HepG2 (cell line): ENCODE data around the gene RAB29. TPM values are rescaled to one million over a fixed set of nuclear protein-coding genes. Genes with fewer than 3 reads are reported as not detected.

Experiments used
- AKAP8 ChIP-seq: sonication (generic); formaldehyde crosslinking; IDR thresholded peaks from 2 replicates; pipeline ENCODE4 v1.5.1; 2020; ENCODE audit warnings: mild to moderate bottlenecking, missing genetic modification reagents
- CAMTA2 ChIP-seq: sonication (generic); formaldehyde crosslinking; IDR thresholded peaks from 2 replicates; pipeline ENCODE4 v1.4.0; 2020; ENCODE audit warnings: mild to moderate bottlenecking, missing genetic modification reagents, borderline replicate concordance
- CENPX ChIP-seq: sonication (generic); formaldehyde crosslinking; IDR thresholded peaks from 2 replicates; pipeline ENCODE4 v1.9.0; 2021; ENCODE audit warnings: mild to moderate bottlenecking, missing genetic modification reagents, moderate library complexity
- HDAC2 ChIP-seq: sonication (generic); formaldehyde crosslinking; IDR thresholded peaks from 2 replicates; pipeline ENCODE4 v1.4.0; 2020; ENCODE audit warnings: missing genetic modification reagents
- PAX8 ChIP-seq: sonication (generic); formaldehyde crosslinking; IDR thresholded peaks from 2 replicates; pipeline ENCODE4 v1.8.0; 2022; ENCODE audit warnings: mild to moderate bottlenecking, missing genetic modification reagents, borderline replicate concordance
- RBM22 ChIP-seq: fragments of 200-400 bp; formaldehyde crosslinking; optimal IDR thresholded peaks from 2 replicates; pipeline ENCODE3; 2017; ENCODE audit warnings: mild to moderate bottlenecking, low read length, moderate library complexity
- ZBTB21 ChIP-seq: sonication (generic); formaldehyde crosslinking; IDR thresholded peaks from 2 replicates; pipeline ENCODE4 v1.4.0; 2020; ENCODE audit warnings: missing genetic modification reagents
- ZFYVE20 ChIP-seq: sonication (generic); formaldehyde crosslinking; IDR thresholded peaks from 2 replicates; pipeline ENCODE4 v1.8.0; 2023; ENCODE audit warnings: low read depth, mild to moderate bottlenecking, moderate library complexity, missing genetic modification reagents, borderline replicate concordance
- ZNF121 ChIP-seq: sonication (generic); formaldehyde crosslinking; IDR thresholded peaks from 2 replicates; pipeline ENCODE4 v1.5.0; 2020; ENCODE audit warnings: mild to moderate bottlenecking, missing genetic modification reagents
- ZNF431 ChIP-seq: sonication (generic); formaldehyde crosslinking; IDR thresholded peaks from 2 replicates; pipeline ENCODE4 v1.9.0; 2022; ENCODE audit warnings: missing genetic modification reagents, low read depth, mild to moderate bottlenecking, borderline replicate concordance
- ZNF775 ChIP-seq: sonication (generic); formaldehyde crosslinking; IDR thresholded peaks from 2 replicates; pipeline ENCODE4 v1.4.0; 2020; ENCODE audit warnings: missing genetic modification reagents, mild to moderate bottlenecking, moderate library complexity, borderline replicate concordance
- polyA plus RNA-seq, 8 experiments: library from polyadenylated mRNA; depleted of rRNA in 3 of 8; stranded (reverse) in 7 of 8; unstranded in 1 of 8; fragments of >200 nt; fragmentation: Illumina TruSeq in 4 of 8; extraction: Trizol in 4 of 8; gene quantifications; 2 replicates each; pipeline versions ENCODE4 v1.2.1 to v1.2.3, GENCODE V29; 2011 to 2016; ENCODE audit warnings: low read depth in 4 of 8, missing spikeins in 1 of 8, mixed read lengths in 1 of 8; ENCODE audit not compliant: insufficient read depth in 1 of 8
- total RNA-seq, 5 experiments: library from RNA; depleted of rRNA; stranded (reverse); fragments of >200 nt; fragmentation: Illumina TruSeq; extraction: Trizol; gene quantifications; 2 replicates each; pipeline ENCODE4 v1.2.3, GENCODE V29; 2016; ENCODE audit warnings: low read depth in 1 of 5
- TF ChIP-seq, protein P1 (sequence below): sonication (generic); formaldehyde crosslinking; IDR thresholded peaks from 2 replicates; pipeline ENCODE4 v1.5.0; 2020; ENCODE audit warnings: mild to moderate bottlenecking, missing genetic modification reagents, borderline replicate concordance
- TF ChIP-seq, protein P2 (sequence below): sonication (generic); formaldehyde crosslinking; IDR thresholded peaks from 2 replicates; pipeline ENCODE4 v1.8.0; 2022; ENCODE audit warnings: missing genetic modification reagents, mild to moderate bottlenecking, inconsistent platforms, borderline replicate concordance
- TF ChIP-seq, protein P3 (sequence below): IDR thresholded peaks from 2 replicates; pipeline ENCODE4 v1.6.1; 2016
- TF ChIP-seq, protein P4 (sequence below): sonication (generic); formaldehyde crosslinking; IDR thresholded peaks from 2 replicates; pipeline ENCODE4 v1.4.0; 2020; ENCODE audit warnings: mild to moderate bottlenecking, missing genetic modification reagents, borderline replicate concordance

Gene RAB29
- total and polyA plus RNA-seq, 2 of the 13 experiments (the other 11 are each of a cell fraction or from before 2014, with no cell fraction given): 8.7 to 10.1 TPM

DNA sequence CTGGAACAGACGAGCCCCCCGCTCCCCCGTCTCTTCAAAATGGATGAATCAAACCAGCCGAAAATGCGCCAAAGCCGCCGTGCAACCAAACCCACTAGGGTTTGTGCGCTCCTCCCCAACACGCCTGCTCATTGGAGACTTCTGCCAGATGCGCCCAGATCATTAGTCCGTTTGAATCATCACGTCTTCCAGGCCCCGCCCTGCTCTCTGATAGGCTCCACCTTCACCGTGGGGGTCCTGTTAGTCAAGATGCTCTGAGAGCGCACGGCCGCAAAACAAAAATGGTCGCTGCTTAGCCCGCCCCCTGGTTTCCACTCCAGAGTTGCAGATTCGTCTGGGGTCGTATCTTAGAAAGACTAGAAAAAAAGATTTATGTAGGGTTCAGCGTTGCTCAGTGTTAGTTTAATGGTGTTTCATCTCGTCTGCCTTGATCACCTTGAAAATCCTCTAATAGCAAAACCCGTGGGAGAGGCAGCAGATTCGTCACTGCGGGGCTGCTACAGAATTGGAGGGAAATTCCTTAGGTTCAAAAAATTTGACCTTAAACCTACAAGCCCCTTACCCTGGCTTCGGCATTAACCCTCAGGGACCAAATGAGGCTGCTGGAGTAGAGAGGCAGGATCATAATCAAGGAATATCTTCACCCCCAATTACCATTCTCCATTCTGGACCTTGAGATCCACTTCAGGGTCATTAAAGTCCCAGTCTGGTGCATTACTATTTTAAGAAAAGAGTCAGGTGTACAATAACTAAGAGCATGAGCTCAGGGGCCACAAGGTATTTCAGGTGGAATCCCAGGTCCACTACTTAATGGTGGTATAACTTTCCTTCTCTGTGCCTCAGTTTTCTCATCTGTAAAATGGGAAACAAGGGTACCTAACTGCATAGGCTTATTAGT is 24.9 kb downstream of the RAB29 start, which contains the start of gene NUCKS1 (continued):
- TF ChIP-seq, protein P1, sequence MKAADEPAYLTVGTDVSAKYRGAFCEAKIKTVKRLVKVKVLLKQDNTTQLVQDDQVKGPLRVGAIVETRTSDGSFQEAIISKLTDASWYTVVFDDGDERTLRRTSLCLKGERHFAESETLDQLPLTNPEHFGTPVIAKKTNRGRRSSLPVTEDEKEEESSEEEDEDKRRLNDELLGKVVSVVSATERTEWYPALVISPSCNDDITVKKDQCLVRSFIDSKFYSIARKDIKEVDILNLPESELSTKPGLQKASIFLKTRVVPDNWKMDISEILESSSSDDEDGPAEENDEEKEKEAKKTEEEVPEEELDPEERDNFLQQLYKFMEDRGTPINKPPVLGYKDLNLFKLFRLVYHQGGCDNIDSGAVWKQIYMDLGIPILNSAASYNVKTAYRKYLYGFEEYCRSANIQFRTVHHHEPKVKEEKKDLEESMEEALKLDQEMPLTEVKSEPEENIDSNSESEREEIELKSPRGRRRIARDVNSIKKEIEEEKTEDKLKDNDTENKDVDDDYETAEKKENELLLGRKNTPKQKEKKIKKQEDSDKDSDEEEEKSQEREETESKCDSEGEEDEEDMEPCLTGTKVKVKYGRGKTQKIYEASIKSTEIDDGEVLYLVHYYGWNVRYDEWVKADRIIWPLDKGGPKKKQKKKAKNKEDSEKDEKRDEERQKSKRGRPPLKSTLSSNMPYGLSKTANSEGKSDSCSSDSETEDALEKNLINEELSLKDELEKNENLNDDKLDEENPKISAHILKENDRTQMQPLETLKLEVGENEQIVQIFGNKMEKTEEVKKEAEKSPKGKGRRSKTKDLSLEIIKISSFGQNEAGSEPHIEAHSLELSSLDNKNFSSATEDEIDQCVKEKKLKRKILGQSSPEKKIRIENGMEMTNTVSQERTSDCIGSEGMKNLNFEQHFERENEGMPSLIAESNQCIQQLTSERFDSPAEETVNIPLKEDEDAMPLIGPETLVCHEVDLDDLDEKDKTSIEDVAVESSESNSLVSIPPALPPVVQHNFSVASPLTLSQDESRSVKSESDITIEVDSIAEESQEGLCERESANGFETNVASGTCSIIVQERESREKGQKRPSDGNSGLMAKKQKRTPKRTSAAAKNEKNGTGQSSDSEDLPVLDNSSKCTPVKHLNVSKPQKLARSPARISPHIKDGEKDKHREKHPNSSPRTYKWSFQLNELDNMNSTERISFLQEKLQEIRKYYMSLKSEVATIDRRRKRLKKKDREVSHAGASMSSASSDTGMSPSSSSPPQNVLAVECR: peak; percentile 29; the same call in 1 of the 2 replicates
- TF ChIP-seq ZNF431 (CRISPR knock-in tag) (no peak), ZNF121 (CRISPR knock-in tag) (no peak), HDAC2 (no peak; the same call in none of the 2 replicates), AKAP8 (CRISPR knock-in tag) (no peak), CENPX (CRISPR knock-in tag) (no peak), ZFYVE20 (CRISPR knock-in tag) (no peak), PAX8 (CRISPR knock-in tag) (no peak), ZBTB21 (no peak), ZNF775 (CRISPR knock-in tag) (no peak), RBM22 (no peak), CAMTA2 (CRISPR knock-in tag) (no peak)
- TF ChIP-seq, protein P2, sequence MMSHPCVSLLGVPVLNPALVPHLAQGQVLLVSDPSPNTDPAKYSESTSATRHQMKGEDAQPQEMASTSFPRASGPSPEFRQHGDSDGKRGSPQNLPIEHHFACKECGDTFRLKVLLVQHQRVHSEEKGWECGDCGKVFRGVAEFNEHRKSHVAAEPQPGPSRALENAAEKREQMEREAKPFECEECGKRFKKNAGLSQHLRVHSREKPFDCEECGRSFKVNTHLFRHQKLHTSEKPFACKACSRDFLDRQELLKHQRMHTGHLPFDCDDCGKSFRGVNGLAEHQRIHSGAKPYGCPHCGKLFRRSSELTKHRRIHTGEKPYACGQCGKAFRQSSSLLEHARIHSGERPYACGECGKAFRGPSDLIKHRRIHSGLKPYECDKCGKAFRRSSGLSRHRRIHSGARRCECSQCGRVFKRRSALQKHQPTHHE (CRISPR knock-in tag): no peak
- TF ChIP-seq, protein P3, sequence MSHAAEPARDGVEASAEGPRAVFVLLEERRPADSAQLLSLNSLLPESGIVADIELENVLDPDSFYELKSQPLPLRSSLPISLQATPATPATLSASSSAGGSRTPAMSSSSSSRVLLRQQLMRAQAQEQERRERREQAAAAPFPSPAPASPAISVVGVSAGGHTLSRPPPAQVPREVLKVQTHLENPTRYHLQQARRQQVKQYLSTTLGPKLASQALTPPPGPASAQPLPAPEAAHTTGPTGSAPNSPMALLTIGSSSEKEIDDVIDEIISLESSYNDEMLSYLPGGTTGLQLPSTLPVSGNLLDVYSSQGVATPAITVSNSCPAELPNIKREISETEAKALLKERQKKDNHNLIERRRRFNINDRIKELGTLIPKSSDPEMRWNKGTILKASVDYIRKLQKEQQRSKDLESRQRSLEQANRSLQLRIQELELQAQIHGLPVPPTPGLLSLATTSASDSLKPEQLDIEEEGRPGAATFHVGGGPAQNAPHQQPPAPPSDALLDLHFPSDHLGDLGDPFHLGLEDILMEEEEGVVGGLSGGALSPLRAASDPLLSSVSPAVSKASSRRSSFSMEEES: no peak
- TF ChIP-seq, protein P4, sequence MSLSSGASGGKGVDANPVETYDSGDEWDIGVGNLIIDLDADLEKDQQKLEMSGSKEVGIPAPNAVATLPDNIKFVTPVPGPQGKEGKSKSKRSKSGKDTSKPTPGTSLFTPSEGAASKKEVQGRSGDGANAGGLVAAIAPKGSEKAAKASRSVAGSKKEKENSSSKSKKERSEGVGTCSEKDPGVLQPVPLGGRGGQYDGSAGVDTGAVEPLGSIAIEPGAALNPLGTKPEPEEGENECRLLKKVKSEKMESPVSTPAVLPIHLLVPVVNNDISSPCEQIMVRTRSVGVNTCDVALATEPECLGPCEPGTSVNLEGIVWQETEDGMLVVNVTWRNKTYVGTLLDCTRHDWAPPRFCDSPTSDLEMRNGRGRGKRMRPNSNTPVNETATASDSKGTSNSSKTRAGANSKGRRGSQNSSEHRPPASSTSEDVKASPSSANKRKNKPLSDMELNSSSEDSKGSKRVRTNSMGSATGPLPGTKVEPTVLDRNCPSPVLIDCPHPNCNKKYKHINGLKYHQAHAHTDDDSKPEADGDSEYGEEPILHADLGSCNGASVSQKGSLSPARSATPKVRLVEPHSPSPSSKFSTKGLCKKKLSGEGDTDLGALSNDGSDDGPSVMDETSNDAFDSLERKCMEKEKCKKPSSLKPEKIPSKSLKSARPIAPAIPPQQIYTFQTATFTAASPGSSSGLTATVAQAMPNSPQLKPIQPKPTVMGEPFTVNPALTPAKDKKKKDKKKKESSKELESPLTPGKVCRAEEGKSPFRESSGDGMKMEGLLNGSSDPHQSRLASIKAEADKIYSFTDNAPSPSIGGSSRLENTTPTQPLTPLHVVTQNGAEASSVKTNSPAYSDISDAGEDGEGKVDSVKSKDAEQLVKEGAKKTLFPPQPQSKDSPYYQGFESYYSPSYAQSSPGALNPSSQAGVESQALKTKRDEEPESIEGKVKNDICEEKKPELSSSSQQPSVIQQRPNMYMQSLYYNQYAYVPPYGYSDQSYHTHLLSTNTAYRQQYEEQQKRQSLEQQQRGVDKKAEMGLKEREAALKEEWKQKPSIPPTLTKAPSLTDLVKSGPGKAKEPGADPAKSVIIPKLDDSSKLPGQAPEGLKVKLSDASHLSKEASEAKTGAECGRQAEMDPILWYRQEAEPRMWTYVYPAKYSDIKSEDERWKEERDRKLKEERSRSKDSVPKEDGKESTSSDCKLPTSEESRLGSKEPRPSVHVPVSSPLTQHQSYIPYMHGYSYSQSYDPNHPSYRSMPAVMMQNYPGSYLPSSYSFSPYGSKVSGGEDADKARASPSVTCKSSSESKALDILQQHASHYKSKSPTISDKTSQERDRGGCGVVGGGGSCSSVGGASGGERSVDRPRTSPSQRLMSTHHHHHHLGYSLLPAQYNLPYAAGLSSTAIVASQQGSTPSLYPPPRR (CRISPR knock-in tag): no peak
